22Rv1 (cell line): ENCODE results near the gene SLC38A4.

Source experiments
- H3K27ac ChIP-seq: fragments of 450-650 bp; 2 replicates; pipeline ENCODE4 v1.5.1; 2017
- ZFX ChIP-seq: fragments of 450-650 bp; IDR thresholded peaks from 2 replicates; pipeline ENCODE4 v1.6.1; 2017; ENCODE audit warnings: antibody characterized with exemption, borderline replicate concordance
- TF ChIP-seq, protein P1 (sequence below): fragments of 450-650 bp; IDR thresholded peaks from 2 replicates; pipeline ENCODE4 v1.5.1; 2017; ENCODE audit warnings: mild to moderate bottlenecking

Gene SLC38A4

DNA sequence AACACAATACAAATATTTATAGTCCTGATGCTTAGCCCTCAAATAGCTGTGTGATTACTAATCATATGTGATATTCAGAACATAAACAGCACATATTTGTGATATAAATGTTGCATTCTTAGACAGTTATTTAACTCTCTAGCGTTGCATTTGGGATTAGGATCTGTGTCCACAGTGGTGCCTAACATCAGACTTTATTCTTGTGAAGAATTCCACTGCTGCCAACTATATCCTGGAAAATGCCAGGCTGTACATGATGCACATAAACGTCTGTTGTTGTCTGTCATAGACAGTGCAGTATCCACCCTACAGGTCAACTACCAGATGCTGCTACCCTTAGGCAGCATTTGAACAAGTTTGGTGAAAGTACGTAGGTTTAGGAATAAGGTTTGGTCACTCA is 39.0 kb downstream of the SLC38A4 start:
- no peak overlapping the region for H3K27ac ChIP-seq

GRCh38 chr12:46785382-46785781 is 40.4 kb downstream of the SLC38A4 start:
- TF ChIP-seq ZFX = no peak
- TF ChIP-seq, protein P1, sequence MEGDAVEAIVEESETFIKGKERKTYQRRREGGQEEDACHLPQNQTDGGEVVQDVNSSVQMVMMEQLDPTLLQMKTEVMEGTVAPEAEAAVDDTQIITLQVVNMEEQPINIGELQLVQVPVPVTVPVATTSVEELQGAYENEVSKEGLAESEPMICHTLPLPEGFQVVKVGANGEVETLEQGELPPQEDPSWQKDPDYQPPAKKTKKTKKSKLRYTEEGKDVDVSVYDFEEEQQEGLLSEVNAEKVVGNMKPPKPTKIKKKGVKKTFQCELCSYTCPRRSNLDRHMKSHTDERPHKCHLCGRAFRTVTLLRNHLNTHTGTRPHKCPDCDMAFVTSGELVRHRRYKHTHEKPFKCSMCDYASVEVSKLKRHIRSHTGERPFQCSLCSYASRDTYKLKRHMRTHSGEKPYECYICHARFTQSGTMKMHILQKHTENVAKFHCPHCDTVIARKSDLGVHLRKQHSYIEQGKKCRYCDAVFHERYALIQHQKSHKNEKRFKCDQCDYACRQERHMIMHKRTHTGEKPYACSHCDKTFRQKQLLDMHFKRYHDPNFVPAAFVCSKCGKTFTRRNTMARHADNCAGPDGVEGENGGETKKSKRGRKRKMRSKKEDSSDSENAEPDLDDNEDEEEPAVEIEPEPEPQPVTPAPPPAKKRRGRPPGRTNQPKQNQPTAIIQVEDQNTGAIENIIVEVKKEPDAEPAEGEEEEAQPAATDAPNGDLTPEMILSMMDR = no peak
- H3K27ac ChIP-seq = no peak overlapping the region

More for the DNA sequence above, 39.0 kb downstream of the SLC38A4 start:
- no peak for TF ChIP-seq ZFX
- TF ChIP-seq, protein P1 = no peak

DNA sequence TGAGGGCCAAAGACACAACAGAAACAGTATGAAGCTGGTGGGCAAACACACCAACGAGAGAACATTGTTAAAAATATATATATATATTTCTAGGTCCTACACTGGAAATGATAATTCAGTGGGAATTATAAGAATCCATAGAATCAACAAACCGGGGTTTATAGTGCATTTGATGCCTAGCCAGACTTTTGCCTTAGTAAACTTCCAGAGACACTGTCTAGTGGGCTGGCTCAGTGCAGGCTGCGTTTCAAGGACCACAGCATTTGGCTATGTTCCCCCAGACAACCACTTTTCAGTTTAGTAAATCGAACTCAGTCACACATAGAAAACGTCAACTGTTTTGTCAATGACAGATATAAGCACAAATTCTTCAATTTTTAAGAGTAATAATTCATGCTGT is 41.9 kb downstream of the SLC38A4 start:
- TF ChIP-seq, protein P1 = no peak
- no peak for TF ChIP-seq ZFX
- H3K27ac ChIP-seq = no peak overlapping the region

DNA sequence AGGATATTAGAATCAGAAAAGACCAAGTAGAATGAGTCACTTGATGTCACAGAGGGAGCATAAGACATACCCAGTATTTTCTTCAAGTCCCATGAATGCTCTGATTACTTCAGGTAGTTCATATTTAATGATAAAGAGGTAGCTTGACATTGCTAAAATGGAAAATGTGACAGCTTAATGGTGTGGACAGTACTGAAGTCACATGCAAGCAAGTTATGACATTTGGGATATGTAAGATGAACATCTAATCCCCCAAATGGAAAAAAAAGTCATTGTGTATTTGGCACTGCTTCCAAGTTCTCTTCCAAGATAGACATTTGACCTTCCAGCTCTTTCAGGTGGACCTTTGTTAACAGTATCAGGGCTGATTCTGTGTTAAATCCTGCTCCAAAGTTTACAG is 45.9 kb downstream of the SLC38A4 start:
- H3K27ac ChIP-seq = no peak overlapping the region
- TF ChIP-seq ZFX = no peak
- TF ChIP-seq, protein P1 = no peak

GRCh38 chr12:46779063-46779462 is 46.7 kb downstream of the SLC38A4 start:
- H3K27ac ChIP-seq = no peak overlapping the region
- TF ChIP-seq, protein P1 = no peak
- TF ChIP-seq ZFX = no peak

DNA sequence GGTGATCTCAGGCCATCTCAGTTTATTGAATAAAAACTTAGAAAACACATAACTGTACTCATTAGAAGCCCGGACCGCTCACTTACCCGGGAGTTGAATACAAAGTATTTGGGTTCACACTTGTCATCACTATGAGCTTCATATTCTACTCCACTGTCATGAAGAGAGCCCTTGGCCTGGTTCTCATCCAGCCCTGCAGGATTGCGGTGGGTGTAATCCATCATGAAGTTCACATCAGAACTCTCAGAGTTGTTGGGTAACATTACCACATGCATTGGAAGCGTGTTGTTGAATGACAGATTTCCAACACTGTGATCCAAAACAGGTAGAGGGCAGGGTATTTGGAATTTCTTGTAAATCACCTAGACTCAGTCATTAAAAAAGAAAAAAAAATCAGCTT is 47.4 kb downstream of the SLC38A4 start:
- TF ChIP-seq ZFX = no peak
- TF ChIP-seq, protein P1 = no peak
- no peak overlapping the region for H3K27ac ChIP-seq

DNA sequence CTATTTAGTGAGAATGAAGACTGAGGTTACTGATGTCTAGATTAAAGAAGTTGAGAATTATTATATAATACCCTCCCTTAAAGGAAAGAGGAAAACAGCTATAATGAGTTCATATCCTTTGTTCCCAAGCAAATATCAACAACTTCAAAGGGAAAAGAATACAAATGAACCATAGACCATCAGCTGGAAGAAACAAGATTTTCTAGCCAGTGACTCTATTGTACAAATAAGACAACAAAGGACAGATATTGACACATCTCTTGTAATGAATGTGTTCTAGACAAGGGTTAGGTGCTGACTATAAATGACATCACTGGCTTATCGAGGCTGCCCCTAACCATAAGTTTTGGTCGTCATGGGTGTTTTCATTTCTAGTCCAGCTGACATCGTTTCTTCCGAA is 48.2 kb downstream of the SLC38A4 start:
- TF ChIP-seq, protein P1 = no peak
- no peak for TF ChIP-seq ZFX

More for the DNA sequence above, 48.2 kb downstream of the SLC38A4 start:
- H3K27ac ChIP-seq = no peak overlapping the region
